Activated CD8-positive, alpha-beta memory T cell treated with anti-CD3 and anti-CD28 coated beads for 24 hours (primary cell): ENCODE measurements around the gene NCS1.

Experiments
- DNase-seq: peaks from one replicate; pipeline ENCODE4 v3.0.0-alpha.2; 2020

The NCS1 gene

GRCh38 chr9:130177898-130178805, 5.9 kb downstream of the NCS1 start:
- no peak for DNase-seq

GRCh38 chr9:130179331-130179907, 7.2 kb downstream of the NCS1 start:
- DNase-seq, result no peak

DNA sequence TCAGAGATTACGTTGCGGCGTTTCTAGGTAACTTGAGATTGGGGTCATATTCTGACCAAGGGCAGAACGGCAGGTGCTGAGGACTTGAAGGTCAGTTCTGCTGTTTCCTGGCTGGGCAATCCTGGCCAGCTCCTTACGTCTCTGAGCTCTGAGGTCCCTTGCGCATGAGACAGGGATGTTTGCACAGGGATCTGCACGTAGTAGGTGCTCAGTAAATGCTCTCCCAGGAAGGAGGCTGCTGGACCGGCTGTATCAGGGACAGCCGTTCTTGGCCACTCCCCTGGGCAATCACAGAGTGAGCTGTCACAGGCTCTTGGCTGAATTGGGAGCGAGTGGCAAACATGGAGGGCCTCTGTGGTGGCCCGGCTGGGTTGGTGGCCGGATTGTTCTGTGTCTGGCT, 8.3 kb downstream of the NCS1 start:
- no peak for DNase-seq

GRCh38 chr9:130181678-130182380, 9.6 kb downstream of the NCS1 start:
- DNase-seq, result no peak

DNA sequence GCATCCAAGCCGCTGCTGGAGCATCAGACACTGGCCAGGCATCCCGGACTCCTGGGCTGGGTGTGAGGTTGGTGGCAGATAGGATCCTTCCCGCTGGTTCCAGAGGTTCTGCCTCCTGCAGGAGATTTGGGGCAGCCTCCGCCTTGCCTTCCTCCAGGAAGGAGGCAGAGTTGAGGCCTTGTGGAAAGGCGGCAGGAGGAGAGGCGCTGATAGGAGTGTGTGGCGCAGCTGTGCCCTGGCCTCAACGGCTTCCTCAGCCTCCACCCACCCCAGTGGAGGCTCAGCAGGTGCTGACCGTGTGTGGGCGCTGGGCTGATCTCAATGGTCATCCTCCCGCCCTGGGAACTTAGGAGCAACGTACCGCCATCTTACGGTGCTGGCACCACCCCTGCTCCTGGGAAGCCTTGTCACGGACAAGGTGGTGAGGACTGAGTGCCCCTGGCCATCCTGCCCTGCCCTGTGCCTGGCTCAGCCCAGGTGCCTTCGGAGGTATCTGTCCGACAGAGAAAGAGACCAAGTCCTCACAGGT, 10.2 kb downstream of the NCS1 start:
- no peak for DNase-seq

GRCh38 chr9:130183133-130183762, 11.0 kb downstream of the NCS1 start:
- DNase-seq, result no peak

- no peak for DNase-seq
These were observed 12.8 kb downstream of the NCS1 start for GRCh38 chr9:130185017-130185416.

GRCh38 chr9:130185490-130186031, 13.4 kb downstream of the NCS1 start:
- DNase-seq, result no peak

DNA sequence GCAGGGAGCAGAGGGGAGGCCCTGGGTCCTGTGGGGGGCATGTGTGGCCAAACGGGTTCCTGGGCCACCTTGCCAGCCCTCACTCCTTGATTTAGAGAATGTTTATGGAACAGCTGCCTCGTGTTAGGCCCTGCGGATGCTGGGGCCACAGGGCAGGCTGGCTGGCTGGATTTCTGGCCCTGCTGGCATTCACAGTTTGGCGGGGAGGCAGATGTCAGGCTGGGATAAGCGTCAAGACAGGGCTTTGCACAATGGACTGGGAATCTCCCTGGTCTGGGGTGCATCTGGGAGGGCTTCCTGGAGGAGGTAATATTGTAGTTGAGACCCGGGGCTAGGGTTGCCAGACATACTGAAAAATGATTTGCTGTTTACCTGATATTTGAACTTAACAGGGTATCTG, 13.8 kb downstream of the NCS1 start:
- DNase-seq, result no peak

GRCh38 chr9:130186839-130187522, 14.8 kb downstream of the NCS1 start:
- DNase-seq, result no peak

DNA sequence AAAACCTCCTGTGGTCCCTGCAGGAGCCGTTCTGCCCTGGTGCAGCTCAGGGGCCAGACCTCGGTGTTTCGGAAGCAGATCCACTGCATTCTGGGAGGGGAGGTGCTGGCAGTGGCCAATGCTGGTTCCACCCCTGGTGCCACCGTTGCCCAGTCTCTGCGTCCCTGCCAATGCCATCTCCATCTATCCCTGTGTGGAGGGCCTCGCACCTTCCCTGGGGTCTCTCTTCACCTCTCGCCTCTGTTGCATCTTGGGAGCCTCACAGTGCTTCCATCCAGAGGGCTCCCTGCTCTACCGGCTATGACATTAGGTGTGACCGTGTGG, 15.3 kb downstream of the NCS1 start:
- DNase-seq, result no peak

DNA sequence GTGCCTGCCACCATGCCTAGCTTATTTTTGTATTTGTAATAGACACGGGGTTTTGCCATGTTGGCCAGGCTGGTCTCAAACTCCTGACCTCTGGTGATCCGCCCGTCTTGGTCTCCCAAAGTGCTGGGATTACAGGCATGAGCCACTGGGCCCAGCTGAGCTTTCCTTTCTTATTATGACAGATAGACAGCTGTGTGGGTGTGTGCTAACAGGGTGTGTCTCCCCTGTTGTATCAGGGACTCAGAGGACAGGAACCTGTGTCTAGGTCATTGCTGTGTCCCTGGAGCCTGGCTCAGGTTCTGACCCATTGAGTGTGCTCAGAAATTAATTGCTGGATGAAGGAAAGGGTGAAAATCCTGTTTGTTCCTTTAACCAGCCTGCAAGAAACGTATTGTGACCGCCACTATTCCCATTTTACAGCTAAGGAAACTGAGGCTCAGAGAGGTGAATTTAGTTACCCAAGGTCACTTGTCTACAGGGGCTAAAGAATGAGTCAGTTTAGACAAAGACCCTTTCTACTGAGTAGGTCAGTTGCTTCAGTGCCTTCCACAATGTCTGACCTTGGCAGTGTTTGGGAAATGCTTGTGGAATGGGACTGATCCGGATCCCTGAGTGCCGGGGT, 16.8 kb downstream of the NCS1 start:
- no peak for DNase-seq

GRCh38 chr9:130189840-130190239, 17.6 kb downstream of the NCS1 start:
- no peak for DNase-seq

- DNase-seq, result no peak
These were observed 19.0 kb downstream of the NCS1 start for GRCh38 chr9:130191068-130191748.

DNA sequence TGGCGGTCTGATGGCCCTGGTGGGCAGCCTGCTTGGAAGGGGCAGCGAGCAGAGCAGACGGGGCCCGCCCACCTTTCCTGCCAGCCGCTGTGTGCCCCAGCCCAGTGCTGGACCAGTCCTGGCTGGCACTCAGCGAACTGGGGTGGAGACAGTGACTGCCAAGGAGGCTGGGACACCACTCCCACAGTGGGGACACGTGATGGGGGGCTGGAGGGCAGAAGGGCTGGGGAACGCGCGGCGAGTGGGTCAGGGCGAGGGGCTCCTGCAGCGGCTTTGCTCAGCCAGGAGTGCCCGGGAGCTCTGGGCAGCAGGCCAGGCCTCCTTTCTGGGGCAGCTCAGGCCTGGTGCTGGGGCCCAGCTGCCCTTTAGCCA, 19.5 kb downstream of the NCS1 start:
- no peak for DNase-seq

DNA sequence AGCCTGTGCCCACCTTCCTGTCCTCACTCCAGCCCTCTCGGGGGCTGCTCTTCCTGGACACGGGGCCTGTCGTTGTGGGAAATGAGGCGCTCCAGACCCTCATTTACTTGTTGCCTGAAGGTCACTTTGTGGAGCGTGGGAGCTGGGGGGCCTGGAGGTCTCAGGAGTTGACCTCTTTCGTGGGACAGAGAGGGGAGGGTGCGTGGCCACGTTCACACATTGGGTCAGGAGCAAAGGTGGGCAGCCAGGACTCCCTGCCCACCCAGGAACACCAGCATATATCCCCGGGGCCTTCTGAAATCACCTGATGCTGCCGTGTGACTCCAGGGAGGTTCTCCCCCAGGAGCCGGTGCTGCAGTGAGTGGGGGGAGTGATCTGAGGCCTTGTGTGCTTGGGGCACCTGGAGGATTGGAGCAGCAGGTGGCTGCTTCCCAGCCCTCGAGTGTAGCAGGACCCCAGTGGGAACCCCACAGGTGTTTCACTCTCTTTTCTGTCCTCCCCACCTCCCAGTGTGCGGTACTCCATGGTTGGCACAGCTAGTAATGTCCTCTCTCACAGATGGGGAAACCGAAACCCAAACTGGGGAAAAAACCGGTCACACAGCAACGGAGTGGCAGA, 20.3 kb downstream of the NCS1 start:
- no peak for DNase-seq

GRCh38 chr9:130193103-130193502, 20.9 kb downstream of the NCS1 start:
- DNase-seq, result no peak

- no peak for DNase-seq
These were observed 21.6 kb downstream of the NCS1 start for GRCh38 chr9:130193531-130194377.

- DNase-seq, result no peak
These were observed 22.3 kb downstream of the NCS1 start for GRCh38 chr9:130194378-130194932.

DNA sequence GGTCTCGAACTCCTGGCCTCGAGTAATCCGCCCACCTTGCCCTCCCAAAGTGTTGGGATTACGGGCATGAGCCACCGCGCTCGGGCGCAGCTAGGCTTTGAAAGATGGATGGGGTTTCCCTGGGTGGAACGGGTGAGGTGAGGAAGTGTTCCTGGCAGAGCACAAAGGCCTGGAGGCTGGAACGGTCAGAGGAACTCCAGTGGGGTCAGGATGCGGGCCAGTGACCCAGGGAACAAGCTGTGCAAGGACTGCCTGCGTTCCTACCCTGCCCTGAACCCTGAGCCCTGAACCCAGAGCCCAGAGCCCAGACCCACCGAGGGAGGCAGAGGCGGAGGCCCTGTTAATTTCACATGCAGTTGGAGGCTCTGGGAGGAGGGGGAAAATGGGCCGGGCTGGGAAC, 23.4 kb downstream of the NCS1 start:
- DNase-seq, result no peak
